ENCODE results near the gene BST1. TPM values are rescaled to one million over a fixed set of nuclear protein-coding genes. Genes with fewer than 3 reads are reported as not detected.
A peak's percentile ranks its signal among the peaks of the same experiment; 100 is the strongest.

BST1 gene
- polyA plus RNA-seq, 1 donor, result 3.9 TPM

GRCh38 chr4:15676039-15676438, 26.8 kb upstream of the BST1 start:
- DNase-seq (ENCODE audit: low read depth), result no peak

DNA sequence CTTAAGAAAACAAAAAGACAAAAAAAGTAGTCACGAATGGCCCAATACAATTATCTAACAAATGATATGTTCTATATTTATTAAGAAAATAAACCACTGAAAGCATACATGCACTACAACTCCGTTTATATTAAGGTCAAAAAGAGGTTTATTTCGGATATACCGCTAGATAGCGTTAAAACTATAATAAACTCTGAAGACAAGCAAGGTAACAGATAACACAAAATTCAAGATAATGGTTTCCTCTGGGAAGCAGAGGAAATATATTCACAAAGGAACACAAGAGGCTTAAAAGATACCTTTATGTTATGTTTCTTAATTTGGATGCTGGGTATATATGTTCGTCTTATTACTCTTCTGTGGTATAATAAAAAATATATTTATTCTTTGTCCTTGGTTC, 26.0 kb upstream of the BST1 start:
- no peak for DNase-seq (ENCODE audit: low read depth)

DNA sequence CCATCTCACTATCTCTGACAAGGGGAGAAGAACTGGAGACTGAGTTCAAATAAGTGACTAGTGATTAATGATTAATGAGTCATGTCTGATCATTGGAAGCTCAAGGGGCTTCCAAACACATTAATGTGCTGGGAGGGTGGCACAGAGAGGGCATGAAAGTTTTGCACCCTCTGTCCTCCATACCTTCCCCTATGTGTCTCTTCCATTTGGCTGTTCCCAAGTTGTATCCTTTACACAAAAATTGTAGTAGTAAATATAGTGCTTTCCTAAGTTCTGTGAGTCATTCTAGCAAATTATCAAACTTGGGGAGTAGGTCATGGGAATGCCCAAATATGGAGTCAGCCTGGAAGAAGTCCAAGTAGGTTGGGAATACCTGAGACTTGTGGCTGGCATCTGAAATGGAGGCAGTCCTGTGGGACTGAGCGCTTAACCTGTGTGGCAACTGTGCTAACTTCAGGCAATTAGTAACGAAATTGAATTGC, 25.3 kb upstream of the BST1 start:
- no peak for DNase-seq (ENCODE audit: low read depth)

DNA sequence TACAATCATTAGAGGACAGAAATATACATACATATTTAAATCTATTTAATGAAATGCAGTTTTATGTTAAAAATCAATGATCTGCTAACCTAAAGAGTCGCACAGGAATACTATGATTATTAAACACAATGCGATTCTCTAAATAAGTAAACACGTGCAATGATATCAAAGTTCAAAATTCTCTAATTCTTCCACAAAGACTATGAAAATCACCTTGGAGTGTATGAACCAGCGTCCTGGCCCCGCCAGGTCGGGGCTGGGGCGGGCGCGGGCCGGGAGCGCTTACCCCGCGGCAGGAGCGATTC, 21.8 kb upstream of the BST1 start:
- DNase-seq (ENCODE audit: low read depth), result no peak

DNA sequence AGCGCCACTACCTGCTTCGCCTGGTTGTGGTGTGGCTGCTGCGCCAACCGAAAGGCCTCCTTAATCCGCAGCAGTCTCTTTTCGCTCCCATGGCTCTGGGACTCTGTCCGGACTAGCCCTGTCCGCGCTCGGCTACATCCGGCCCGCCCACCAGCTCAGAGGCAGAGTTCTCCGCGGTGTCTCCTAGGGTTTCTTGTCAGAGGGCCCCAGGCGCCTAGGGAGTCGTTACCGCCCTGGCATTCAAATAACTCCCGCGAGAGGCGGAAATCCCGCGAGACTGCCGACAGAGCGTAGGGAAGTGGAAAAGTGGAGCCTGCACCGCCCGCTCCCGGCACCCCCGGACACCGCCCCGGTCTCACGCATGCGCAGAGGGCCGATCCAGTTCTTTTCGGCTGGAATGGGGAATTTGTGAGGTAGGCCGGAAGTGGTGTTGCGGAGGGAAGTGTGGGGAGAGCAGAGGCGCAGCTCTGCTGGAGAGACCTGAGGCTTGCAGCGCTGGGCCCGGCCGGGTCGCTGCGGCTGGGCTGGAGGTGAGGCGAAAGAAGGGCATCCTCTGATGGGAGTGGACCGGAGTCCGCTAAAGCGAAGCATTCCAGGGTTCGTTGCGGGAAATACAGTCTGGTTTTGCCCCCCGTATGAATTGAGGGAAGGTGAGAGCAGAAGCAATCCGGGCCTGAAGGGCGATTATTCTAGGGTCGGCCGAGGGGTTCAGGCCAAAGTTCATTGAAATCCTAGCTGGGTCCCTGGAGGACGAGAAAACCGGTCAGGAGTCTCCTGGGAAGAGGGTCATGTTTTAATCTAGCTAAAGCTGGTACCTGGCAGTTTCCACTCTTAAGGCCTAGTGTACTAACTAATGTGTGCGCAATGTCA, 21.3 kb upstream of the BST1 start, which contains the start of gene FAM200B:
FAM200B (plus strand) TSS at position 456 of the 870 bp plus-strand sequence. CDS start 5,151 bp downstream, outside the sequence.
- DNase-seq (ENCODE audit: low read depth), result peak; percentile 87

DNA sequence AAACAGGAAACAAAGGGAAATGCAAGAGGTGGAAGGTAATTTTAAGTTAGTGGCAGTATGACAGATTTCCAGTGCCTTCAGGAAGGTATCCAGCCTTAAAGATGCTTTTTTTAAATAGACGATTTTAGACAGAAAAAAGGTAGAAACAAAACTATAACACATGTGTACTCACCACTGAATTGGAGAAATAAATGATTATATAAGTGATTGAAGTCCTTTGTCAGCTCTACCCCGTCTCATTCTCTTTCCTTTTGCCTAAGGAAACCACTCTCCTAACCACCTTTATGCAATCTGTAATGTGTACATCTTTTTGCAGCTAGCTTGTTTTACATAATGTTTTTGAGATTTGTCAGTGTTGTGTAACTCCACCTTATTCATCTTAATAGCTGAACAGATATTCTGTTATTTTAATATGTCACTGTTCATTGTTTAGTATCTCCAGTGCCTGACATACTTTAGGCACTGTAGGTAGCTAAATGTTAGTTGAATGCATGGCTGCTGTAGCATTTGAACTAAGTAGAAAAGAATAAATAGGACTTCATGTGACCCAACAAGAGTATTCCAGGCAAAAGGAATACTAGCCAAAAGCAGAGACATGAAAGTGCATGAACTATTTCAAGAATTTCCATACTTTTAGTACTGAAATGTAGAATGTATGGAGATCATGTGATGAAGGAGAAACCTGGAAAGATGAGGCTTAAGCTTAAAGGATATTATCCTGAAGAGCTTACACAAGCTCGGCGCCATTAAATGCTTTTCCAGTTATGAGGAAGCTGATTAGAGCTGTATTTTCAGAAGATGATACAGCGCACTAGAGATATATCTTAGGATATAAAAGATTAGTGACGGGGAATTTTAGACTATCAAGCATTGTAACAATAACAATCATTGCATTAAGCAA, 20.4 kb upstream of the BST1 start:
- DNase-seq (ENCODE audit: low read depth), result no peak

GRCh38 chr4:15683143-15683495, 19.7 kb upstream of the BST1 start:
- DNase-seq (ENCODE audit: low read depth), result no peak

DNA sequence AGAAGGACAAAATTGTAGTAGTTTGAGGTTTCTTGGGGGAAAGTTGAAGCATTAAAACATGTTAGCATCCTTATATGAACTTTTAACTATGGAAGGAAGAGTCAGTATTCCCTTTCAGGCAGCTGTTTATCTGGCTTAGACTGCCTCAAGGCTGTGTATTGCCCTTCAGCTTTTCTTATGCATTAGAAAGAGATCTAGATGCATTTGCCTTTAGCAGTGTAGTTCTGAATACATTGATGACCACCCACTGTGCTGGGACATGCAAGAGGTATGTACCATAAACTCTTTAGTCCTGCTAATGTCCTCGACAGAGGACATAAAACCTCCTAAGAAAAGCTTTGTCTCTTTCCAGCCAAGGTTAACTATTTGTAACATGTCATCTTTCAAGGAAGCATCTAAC, 18.4 kb upstream of the BST1 start:
- DNase-seq (ENCODE audit: low read depth), result no peak

- no peak for DNase-seq (ENCODE audit: low read depth)
Observed at GRCh38 chr4:15688051-15688450, 14.8 kb upstream of the BST1 start.

GRCh38 chr4:15689540-15689939, 13.3 kb upstream of the BST1 start:
- no peak for DNase-seq (ENCODE audit: low read depth)

GRCh38 chr4:15690020-15690809, 12.7 kb upstream of the BST1 start:
- DNase-seq (ENCODE audit: low read depth), result no peak

DNA sequence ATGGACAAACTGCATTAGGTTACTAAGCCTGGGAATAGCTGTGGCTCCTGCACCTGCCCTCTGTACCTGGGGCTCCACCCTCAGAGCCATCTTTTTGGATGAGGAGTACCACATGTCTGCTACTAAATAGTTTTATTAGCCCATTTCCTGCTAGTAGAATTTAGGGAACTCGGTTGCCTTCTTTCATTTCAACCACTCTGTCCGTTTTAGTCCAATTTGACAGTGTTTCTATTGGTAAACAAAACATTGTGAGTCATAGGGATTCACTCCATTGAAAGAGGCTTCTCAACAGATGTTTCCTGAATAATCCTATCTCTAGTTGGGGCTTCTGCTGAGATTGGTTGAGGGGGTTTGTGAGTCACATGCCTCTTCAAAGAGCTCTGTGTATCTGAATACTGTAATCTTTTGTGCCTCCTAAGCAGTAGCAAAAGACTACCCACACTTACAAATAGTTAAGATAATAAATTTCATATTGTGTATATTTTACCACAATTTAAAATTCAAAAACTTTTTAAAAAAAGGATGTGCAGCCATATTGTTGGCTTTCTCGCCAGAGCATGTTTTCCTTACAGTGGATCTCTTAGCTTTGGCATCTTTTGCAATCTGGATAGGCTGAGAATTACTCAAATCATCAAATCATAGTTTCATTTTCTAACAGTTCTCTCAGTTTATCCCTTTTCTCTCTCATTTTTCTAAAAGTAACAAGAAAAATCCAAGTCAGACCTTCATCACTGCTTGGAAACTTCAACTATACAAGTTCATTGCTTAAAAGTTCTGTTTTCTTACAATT, 11.3 kb upstream of the BST1 start:
- DNase-seq (ENCODE audit: low read depth), result no peak

DNA sequence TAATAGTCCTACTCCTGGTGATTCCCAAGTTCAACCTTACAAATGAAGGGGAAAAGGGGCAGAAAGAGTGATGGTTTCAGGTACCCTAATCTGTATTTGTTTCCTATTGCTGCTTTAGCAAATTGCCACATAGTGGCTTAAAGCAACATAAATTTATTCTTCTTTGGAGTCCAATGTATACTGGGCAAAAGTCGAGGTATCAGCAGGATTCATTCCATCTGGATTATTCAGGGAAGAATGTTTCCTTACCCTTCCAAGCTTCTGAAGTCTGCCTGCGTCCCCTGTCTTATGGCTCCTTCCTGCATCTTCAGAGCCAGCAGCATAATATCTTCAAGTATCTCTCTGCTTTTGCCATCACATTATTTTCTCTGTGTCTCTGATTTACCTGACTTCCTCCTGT, 10.3 kb upstream of the BST1 start:
- no peak for DNase-seq (ENCODE audit: low read depth)

DNA sequence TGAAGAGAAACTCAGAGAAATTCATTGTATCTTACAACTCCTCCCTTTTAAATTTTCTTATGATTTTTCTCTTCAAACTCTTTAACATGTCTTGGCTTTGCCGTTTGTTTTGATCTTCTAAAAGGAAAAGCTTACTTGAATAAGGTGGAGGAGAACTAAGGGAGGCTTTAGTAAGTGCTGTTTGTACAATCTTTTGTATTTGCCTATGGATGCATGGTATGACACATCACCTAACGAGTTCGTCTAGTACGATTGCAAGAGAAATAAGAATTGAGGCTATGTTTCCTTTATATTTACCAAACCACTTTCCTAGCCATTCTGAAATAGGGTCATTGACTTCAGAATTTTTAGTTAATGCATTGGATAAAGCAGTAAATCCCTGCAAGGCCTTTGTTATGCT, 8.4 kb upstream of the BST1 start:
- DNase-seq (ENCODE audit: low read depth), result no peak

DNA sequence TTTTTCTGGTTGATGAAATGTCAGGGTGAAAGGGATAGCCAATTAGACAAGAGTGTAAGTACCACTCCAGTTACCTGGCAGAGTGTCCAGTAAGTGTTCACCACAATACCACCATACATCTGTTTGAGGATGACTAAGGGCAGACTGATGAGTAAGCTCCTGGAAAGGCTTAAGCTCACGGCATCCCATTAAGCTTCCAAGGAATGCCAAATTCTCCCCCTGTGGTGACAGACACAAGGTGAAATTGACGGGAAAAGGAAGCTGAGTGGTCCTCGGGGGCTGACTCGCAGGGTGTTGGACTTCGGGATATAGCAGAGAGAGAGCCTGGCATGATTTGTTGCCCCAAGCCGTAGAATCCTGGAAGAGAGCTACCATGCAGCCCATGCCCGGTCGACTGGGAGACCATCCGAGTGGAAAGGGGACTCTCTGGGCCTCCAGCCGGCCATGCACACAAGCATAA, 7.6 kb upstream of the BST1 start:
- no peak for DNase-seq (ENCODE audit: low read depth)

GRCh38 chr4:15695729-15696128, 7.1 kb upstream of the BST1 start:
- DNase-seq (ENCODE audit: low read depth), result no peak

- DNase-seq (ENCODE audit: low read depth), result no peak
Observed at GRCh38 chr4:15696866-15697265, 6.0 kb upstream of the BST1 start.

GRCh38 chr4:15703439-15703838, 574 bp downstream of the BST1 start:
- no peak for DNase-seq (ENCODE audit: low read depth)

- no peak for DNase-seq (ENCODE audit: low read depth)
Observed at GRCh38 chr4:15704129-15704528, 1.3 kb downstream of the BST1 start.

- DNase-seq (ENCODE audit: low read depth), result no peak
Observed at GRCh38 chr4:15706646-15707362, 3.9 kb downstream of the BST1 start.

DNA sequence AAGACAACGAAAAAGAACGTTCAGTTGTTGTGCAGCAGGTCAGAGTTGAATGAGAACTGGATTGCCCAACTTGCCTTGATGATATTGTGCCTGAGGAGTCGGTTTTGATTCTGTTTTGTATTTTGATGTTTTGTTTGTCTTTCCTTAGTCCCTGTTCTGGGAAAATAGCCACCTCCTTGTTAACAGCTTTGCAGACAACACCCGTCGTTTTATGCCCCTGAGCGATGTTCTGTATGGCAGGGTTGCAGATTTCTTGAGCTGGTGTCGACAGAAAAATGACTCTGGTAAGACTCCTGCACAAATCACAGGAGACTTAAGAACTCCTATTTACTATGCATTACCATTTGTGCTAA, 4.5 kb downstream of the BST1 start:
- no peak for DNase-seq (ENCODE audit: low read depth)

Data from forelimb muscle (tissue), 1 donor.